Measurements from ENCODE around the gene CARMIL1.
A peak's percentile ranks its signal among the peaks of the same experiment; 100 is the strongest.
"Not testable (repeated sequence)": the region's sequence is repeated elsewhere in the genome, so short reads cannot be mapped to it uniquely, and the experiment has no call there.

The CARMIL1 gene

DNA sequence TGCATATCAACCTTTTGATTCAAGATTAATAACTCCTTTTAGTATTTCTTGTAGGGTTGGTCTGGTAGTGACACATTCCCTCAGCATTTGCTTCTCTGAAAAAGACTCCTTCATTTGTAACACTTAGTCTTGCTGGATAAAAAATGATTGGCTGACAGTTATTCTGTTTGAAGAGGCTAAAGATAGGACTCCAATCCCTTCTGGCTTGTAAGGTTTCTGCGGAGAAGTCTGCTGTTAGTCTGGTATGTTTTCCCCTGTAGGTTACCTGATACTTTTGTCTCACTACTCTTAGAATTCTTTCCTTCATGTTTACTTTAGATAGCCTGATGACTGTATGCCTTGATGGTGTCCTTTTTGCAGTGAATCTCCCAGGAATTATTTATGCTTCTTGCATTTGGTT lies 96.0 kb downstream of the CARMIL1 start:
- DNase-seq, result no peak

DNA sequence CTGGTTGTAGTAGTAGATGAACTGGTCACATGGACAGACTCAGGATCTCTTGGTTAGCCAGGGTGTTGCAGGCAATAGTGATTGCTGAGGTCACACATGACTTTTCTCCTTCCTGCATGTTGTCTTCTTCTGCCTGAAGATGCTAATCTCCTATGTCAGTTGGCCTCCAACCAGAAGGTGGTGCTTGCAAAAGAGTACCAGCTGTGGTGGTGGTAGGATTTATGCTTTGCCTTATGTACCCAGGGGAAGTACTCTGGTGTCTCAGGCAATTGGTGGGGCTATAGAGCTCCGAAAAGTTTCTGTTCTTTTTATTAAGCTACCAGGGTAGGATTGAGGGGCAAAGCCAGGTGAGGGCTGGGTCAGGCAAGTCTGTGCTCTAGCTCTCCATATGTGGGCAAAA lies 98.5 kb downstream of the CARMIL1 start:
- no peak for DNase-seq

DNA sequence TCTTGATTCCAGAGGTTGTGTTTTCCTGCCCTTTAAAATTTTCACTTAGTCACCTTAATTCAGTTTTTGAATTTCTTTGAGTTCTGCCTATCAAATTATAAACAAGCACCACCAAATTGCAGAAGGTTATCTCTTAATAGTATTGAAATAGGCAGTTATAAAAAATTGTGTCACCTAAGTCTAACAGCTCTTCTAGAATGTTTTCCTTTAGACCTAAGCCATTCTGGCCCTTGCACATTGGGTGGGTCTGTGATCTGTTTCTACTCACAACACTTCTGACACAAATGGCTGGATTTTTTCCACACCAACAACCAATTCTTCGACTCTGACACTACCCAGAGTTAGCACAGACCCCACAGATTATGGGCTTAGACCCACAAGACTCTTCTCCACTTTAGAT lies 101.9 kb downstream of the CARMIL1 start:
- DNase-seq, result no peak

DNA sequence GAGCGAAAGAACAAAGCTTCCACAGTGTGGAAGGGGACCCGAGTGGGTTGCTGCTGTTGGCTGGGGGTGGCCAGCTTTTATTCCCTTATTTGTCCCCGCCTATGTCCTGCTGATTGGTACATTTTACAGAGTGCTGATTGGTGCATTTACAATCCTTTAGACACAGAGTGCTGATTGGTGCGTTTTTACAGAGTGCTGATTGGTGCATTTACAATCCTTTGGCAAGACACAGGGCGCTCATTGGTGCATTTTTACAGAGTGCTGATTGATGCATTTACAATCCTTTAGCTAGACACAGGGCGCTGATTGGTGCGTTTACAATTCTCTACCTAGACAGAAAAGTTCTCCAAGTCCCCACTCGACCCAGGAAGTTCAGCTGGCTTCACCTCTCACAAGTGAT lies 103.3 kb downstream of the CARMIL1 start:
- not testable (repeated sequence) for DNase-seq

DNA sequence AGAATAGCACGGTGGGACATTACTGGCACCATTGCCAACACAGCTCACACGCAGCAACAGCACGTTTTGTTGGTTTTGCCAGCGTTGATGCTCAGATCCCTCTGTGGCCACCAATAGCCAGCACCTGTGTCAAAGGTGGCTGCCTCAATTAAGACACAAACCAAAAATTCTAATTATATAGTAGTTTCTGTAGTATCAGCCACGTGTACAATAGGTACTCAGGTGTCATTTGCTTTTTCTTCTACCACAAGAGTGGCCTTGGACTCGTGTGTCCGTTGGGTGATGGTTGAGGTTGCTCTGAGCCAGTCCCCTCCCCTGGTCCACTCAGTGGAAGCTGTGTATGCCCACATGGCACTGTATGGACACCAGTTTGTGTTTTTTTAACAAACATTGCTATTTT lies 105.1 kb downstream of the CARMIL1 start:
- no peak for DNase-seq

DNA sequence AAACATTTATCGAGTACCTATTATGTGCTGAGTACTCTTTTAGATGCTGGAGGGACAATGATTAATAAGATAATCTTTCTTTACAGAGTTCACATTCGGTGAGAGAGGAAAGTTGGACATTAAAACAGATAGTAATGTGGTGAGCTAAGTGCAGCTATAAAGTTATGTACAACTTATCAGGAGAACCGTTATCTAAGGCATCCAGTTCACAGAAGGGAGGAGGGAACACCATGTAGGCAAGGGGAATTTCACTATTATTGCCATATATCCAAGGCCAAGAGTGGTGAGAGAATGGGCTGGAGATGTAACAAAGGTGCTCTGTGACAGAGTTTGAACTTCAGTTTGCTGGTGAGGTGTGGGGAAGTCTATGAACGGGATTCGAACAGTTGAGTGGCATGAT lies 105.8 kb downstream of the CARMIL1 start:
- no peak for DNase-seq

DNA sequence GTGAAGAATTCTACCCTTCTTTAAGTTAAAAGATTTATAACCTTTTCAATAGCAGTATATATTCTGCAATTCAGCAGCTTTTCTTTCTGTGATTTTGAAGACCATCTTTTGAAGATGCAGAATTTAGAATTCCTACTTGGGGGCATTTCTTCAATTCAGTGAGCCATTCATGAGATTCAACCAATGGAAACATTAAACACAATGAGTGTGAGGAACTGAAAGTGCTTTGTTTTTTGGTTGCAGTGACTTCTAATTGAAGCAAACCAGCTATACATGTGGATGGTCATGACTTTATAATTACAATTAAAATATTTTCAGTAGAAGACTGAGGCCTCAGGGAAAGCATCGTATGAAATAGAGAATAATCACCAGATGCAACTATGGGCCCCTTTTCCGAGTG lies 108.3 kb downstream of the CARMIL1 start:
- no peak for DNase-seq

GRCh38 chr6:25387911-25388310 lies 108.7 kb downstream of the CARMIL1 start:
- no peak for DNase-seq

GRCh38 chr6:25388776-25389175 lies 109.6 kb downstream of the CARMIL1 start:
- no peak for DNase-seq

- DNase-seq, result peak; percentile 22
Measured at GRCh38 chr6:25389471-25389870, 110.3 kb downstream of the CARMIL1 start.

GRCh38 chr6:25392372-25392771 lies 113.2 kb downstream of the CARMIL1 start:
- peak; percentile 25 for DNase-seq

DNA sequence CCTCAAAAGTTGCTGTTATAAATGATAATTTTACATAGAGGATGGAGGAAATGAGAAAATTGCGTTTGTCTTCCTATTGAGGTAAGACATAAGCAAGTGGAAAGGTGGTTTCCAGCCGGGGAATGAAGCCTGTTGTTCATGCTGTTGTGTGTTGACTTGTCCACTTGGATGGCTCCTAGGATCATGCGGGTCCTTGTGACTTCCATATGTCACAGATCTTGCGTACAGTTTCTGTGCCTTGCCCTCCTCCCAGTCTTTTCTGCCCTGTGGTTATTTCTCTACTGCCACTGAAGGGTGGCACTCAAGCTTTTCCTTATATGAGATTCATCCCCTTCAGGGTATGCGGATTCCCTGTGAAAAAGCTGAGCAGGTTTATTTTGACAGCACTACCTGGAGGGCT lies 116.6 kb downstream of the CARMIL1 start:
- DNase-seq, result no peak

- DNase-seq, result no peak
Measured at GRCh38 chr6:25397406-25397805, 118.2 kb downstream of the CARMIL1 start.

GRCh38 chr6:25399885-25400284 lies 120.7 kb downstream of the CARMIL1 start:
- no peak for DNase-seq

- DNase-seq, result no peak
Measured at GRCh38 chr6:25401711-25402110, 122.5 kb downstream of the CARMIL1 start.

GRCh38 chr6:25402125-25402524 lies 123.0 kb downstream of the CARMIL1 start:
- DNase-seq, result no peak

GRCh38 chr6:25403150-25403549 lies 124.0 kb downstream of the CARMIL1 start:
- no peak for DNase-seq

DNA sequence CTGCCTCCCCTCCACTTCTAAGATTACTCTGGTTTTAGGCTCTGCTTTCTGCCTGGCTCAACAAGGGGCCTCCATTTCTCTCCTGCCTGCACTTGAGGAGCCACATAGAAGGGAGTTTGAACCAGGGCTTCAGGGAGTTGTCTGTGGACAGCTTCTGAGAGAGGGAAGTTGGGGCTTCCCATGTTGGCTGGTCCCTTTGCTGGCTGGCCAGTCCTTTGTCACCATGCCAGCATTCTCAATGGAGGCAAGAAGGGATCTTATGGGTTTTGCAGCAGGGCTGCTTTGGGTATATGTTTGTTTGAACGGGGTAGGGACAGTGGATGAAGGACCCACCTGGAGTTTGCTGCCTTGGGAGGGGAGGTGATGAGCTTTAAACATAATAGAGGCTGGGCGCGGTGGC lies 124.9 kb downstream of the CARMIL1 start:
- no peak for DNase-seq

DNA sequence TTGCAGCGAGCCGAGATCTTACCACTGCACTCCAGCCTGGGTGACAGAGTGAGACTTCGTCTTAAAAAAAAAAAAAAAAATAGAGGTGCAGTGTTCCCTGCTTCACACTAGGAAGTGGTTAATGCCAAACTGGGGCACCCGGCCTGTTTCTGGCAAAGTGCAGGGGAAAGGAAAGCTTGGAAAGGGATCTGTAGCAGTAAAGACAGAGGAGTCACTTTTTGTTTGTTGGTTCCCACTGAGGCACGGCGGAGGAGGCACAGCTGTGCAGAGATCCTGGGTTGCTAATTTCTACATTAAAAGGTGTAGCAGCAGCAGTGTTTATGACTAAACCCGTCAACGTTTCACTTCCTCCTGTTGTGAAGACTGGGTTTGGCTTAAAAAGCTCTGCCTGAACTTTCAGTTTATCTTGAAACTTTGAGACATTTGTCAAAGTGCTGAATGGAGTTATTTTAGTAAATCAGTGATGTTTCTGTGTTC lies 125.6 kb downstream of the CARMIL1 start:
- no peak for DNase-seq

DNA sequence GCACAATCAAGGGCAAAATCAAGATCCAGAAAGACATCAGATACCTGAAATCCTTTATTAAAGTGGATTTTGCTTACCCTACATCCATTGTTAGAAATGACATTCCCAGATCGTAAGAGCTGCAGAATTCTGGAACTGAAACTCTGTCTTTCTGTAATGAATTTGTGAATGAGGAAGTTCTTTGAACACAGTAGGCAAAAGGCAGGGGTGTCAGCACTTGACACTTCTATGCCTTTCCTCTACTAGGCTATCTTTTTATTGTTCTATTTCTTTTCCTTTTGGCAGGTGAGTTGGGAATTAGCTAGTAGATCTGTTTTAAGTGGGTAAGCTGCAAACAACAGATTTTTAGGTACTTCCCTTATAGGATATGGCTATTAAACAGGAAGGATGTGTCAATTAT lies 126.3 kb downstream of the CARMIL1 start:
- no peak for DNase-seq

DNA sequence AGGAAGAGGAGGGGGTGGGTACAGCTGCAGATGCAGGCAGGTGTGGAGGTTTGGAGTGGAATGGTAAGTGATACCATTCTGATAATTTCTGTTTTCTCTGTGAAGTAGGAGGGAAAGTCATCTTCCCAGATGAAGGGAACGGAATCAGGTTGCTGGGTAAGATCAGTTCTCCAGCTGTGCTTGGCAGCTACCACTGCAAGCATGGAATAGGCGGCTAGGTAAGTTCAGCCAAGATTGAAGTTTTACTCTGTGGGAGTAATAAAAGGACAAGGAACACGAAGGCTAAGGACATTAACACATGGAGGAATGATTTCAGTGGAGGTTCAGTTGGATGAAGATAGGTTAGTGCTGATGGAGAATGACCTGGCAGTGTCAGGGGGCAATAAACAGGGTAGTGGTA lies 128.3 kb downstream of the CARMIL1 start:
- no peak for DNase-seq

DNA sequence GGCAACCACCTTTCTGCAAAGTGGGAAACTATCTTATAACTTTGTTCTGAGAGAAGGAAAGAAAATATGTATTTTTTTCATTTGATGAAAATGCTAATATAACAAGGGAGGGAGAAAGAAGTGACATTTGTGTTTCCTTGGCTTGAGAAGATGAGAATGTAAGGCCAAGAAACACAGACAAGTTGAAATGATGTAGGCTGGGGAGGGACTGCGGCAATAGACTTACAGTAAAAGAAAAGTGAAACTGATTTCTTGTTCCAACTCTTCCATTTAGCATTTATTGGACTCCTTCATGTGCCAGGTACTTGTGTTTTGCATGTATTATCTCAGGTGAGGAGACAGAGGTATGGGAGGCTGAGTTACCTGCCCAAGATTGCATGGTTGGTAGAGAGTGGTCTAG lies 130.9 kb downstream of the CARMIL1 start:
- DNase-seq, result no peak

- DNase-seq, result no peak
Measured at GRCh38 chr6:25411316-25411950, 132.3 kb downstream of the CARMIL1 start.

GRCh38 chr6:25413207-25413905 lies 134.2 kb downstream of the CARMIL1 start:
- peak; percentile 56 for DNase-seq

DNA sequence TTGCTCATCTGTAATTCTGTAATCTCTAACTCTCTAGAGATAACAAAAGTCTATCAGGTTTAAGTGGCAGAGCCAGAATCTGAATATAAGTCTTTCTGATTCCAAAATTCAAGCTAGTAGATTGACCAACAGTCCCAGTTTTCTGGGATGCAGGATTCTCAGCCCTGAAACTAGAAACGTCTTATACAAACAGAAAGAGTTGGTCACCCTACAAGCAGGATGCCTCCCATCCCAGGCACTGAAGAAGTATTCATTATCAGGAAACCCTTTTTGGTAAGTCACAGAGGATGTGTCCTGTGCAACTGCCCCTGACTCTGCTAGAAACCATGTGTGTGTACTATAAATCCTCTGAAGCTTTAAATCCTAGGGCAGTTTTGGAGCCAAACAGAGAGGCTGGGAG lies 135.0 kb downstream of the CARMIL1 start:
- DNase-seq, result no peak

Measured in fibroblast of skin of right biceps (primary cell).